HCEC 1CT (cell line): Measurements from ENCODE around the gene MARK3.
A peak's percentile ranks its signal among the peaks of the same experiment; 100 is the strongest.

ENCODE experiments used
- DNase-seq: peaks from one replicate; pipeline ENCODE4 v3.0.0-alpha.2; 2017

Gene MARK3

GRCh38 chr14:103398427-103399195, 13.4 kb downstream of the MARK3 start:
- peak; percentile 40 for DNase-seq

GRCh38 chr14:103400537-103400936, 15.3 kb downstream of the MARK3 start:
- no peak for DNase-seq

- DNase-seq, result peak; percentile 90
These were observed 16.3 kb downstream of the MARK3 start for GRCh38 chr14:103401223-103402214.

GRCh38 chr14:103402695-103403094, 17.5 kb downstream of the MARK3 start:
- DNase-seq, result peak; percentile 45

- DNase-seq, result no peak
These were observed 19.1 kb downstream of the MARK3 start for GRCh38 chr14:103404032-103404918.

- DNase-seq, result no peak
These were observed 19.7 kb downstream of the MARK3 start for GRCh38 chr14:103404920-103405319.

- DNase-seq, result no peak
These were observed 23.4 kb downstream of the MARK3 start for GRCh38 chr14:103408491-103409155.

- DNase-seq, result no peak
These were observed 31.7 kb downstream of the MARK3 start for GRCh38 chr14:103416916-103417315.

- peak; percentile 64 for DNase-seq
These were observed 33.2 kb downstream of the MARK3 start for GRCh38 chr14:103418481-103418818.

- DNase-seq, result no peak
These were observed 36.3 kb downstream of the MARK3 start for GRCh38 chr14:103421556-103421955.

- peak; percentile 69 for DNase-seq
These were observed 37.8 kb downstream of the MARK3 start for GRCh38 chr14:103423050-103423461.

- peak; percentile 73 for DNase-seq
These were observed 42.5 kb downstream of the MARK3 start for GRCh38 chr14:103427485-103428443.

GRCh38 chr14:103428723-103429556, 43.7 kb downstream of the MARK3 start:
- DNase-seq, result no peak

- no peak for DNase-seq
These were observed 45.1 kb downstream of the MARK3 start for GRCh38 chr14:103430358-103430757.

GRCh38 chr14:103432627-103433026, 47.4 kb downstream of the MARK3 start:
- DNase-seq, result no peak

- DNase-seq, result no peak
These were observed 48.8 kb downstream of the MARK3 start for GRCh38 chr14:103433916-103434563.

GRCh38 chr14:103434868-103435442, 49.7 kb downstream of the MARK3 start:
- no peak for DNase-seq

- peak; percentile 59 for DNase-seq
These were observed 51.3 kb downstream of the MARK3 start for GRCh38 chr14:103436533-103436932.

- peak; percentile 82 for DNase-seq
These were observed 57.1 kb downstream of the MARK3 start for GRCh38 chr14:103442288-103442687.
